Neural crest cell (in vitro differentiated cells): ENCODE results near the gene SLC22A4. TPM values are rescaled to one million over a fixed set of nuclear protein-coding genes. Genes with fewer than 3 reads are reported as not detected.

Experiments
- DNase-seq: peaks from one replicate; pipeline ENCODE4 v3.0.0; 2021; ENCODE audit warnings: low read depth, mixed read lengths, low spot score
- H3K27ac Mint-ChIP-seq: one replicate; pipeline ENCODE4 v1.8.0; 2021; ENCODE audit warnings: mild to moderate bottlenecking, mixed read lengths; ENCODE audit not compliant: unreplicated experiment
- H3K27me3 Mint-ChIP-seq: 2 replicates; pipeline ENCODE4 v1.8.0; 2021; ENCODE audit warnings: low read depth, mild to moderate bottlenecking, mixed read lengths
- H3K36me3 Mint-ChIP-seq: 2 replicates; pipeline ENCODE4 v1.8.0; 2021; ENCODE audit warnings: low read depth, mild to moderate bottlenecking, mixed read lengths
- H3K4me1 Mint-ChIP-seq: 2 replicates; pipeline ENCODE4 v1.8.0; 2021; ENCODE audit warnings: mixed read lengths
- H3K4me3 Mint-ChIP-seq: one replicate; pipeline ENCODE4 v1.8.0; 2021; ENCODE audit warnings: mild to moderate bottlenecking, mixed read lengths
- H3K9me3 Mint-ChIP-seq: 2 replicates; pipeline ENCODE4 v1.8.0; 2021; ENCODE audit warnings: mixed read lengths
- total RNA-seq: library from RNA; stranded (reverse); gene quantifications from 2 replicates; pipeline ENCODE4 v1.2.1, GENCODE V29; 2021
- TF ChIP-seq, protein P1 (sequence below): fragments of 200-600 bp; sonication (generic); conservative IDR thresholded peaks from 2 replicates; pipeline ENCODE4 v1.5.0; 2021; ENCODE audit warnings: antibody characterized with exemption, mild to moderate bottlenecking

Gene SLC22A4
- total RNA-seq, 1 donor from 2014 or later = 0.47 TPM

DNA sequence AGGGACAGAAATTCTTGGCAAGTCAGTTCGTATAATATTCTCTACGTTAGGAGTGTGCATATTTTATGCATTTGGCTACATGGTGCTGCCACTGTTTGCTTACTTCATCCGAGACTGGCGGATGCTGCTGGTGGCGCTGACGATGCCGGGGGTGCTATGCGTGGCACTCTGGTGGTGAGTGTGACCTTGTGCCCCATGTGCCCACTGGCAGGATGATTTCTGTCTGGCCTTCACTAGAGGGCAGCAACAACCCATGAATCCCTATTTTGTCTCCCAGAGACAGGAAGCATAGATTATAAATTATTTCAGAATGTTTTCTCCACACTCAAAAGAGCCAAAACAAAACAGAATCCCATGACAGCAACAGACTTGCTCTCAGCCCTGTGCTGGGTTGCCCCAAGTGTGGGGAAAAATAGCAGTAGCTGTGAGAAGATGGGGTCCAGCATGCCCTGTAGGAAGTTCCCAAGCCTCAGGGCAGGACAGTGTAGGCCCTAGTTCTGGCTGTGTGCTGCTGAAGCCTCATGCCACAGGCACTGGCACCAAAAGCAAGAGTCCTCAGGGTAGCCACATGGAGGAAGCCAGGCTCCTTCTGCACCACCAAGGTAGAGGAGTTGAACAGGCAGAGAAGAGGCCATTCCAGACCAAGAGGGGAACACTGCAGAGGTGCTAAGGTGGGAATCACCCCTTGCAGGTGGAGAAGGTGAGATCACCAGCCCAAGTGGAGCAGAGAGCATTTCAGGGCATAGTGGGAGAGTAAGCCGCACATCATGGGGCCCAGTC is 91.3 kb downstream of the SLC22A4 start:
- Mint-ChIP-seq H3K4me3 (no peak overlapping the region), H3K27ac (no peak overlapping the region), H3K27me3 (no peaks in the 10 kb centered on the region), H3K4me1 (no peaks in the 10 kb centered on the region), H3K36me3 (no peaks in the 10 kb centered on the region), H3K9me3 (no peaks in the 10 kb centered on the region)
- TF ChIP-seq, protein P1, sequence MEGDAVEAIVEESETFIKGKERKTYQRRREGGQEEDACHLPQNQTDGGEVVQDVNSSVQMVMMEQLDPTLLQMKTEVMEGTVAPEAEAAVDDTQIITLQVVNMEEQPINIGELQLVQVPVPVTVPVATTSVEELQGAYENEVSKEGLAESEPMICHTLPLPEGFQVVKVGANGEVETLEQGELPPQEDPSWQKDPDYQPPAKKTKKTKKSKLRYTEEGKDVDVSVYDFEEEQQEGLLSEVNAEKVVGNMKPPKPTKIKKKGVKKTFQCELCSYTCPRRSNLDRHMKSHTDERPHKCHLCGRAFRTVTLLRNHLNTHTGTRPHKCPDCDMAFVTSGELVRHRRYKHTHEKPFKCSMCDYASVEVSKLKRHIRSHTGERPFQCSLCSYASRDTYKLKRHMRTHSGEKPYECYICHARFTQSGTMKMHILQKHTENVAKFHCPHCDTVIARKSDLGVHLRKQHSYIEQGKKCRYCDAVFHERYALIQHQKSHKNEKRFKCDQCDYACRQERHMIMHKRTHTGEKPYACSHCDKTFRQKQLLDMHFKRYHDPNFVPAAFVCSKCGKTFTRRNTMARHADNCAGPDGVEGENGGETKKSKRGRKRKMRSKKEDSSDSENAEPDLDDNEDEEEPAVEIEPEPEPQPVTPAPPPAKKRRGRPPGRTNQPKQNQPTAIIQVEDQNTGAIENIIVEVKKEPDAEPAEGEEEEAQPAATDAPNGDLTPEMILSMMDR = peak; percentile 69
- DNase-seq = peak; percentile 21

DNA sequence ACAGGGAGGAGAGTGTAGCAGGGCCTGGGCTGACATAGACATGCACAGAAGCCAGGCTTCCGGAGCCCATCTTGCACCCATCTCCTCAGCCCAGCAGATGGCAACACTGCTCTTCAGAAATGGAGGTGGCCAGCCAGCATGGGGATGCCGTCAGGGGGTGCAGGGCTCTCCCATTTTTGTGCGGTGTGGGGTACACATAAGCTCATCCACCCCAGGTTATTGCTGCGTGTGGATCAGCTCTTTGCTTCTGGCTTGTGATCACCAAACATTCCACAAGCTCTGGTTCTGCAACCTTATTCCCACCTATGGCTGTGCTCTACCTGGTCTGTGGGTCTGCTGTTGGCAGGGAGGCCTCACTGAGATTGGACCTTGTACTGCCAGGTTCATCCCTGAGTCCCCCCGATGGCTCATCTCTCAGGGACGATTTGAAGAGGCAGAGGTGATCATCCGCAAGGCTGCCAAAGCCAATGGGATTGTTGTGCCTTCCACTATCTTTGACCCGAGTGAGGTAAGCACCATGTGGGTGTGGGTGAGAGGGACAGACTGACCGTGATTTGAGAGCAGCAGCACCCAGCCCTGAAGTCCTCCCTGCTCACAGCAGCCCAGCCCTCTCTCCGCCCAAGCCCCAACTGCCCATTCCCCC is 92.6 kb downstream of the SLC22A4 start:
- Mint-ChIP-seq H3K9me3 (no peaks in the 10 kb centered on the region), H3K4me1 (no peaks in the 10 kb centered on the region), H3K27me3 (no peaks in the 10 kb centered on the region), H3K36me3 (no peaks in the 10 kb centered on the region), H3K27ac (no peak overlapping the region), H3K4me3 (no peak overlapping the region)
- TF ChIP-seq, protein P1 = peak; percentile 75
- DNase-seq = peak; percentile 26

DNA sequence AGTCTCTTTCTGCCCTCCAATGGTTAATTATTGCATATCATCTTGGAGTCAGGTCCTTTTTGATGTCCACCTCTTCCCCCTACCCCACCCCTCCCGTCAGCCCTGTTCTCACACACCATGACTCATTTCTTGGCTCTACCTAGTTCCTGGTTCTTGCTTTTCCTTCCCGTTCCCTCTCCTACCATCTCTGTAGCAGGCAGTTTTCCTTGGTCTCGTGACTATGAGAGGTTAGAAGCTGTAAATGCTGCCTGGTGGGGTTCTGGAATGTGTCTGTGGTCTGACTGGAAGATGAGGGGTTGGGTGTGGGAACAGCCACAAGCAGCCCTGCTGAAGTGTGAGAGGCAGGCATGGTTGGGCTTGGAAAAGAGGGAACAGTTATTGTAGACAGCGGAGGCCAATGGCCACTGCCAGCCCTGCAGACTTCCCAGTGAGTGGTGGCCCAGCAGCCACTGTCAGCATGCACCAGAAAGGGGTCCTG is 93.5 kb downstream of the SLC22A4 start:
- no peak for DNase-seq
- TF ChIP-seq, protein P1 = no peak
- Mint-ChIP-seq H3K27me3 (no peaks in the 10 kb centered on the region), H3K4me3 (no peak overlapping the region), H3K4me1 (no peaks in the 10 kb centered on the region), H3K9me3 (no peaks in the 10 kb centered on the region), H3K36me3 (no peaks in the 10 kb centered on the region), H3K27ac (peak overlapping the region; percentile 79)

DNA sequence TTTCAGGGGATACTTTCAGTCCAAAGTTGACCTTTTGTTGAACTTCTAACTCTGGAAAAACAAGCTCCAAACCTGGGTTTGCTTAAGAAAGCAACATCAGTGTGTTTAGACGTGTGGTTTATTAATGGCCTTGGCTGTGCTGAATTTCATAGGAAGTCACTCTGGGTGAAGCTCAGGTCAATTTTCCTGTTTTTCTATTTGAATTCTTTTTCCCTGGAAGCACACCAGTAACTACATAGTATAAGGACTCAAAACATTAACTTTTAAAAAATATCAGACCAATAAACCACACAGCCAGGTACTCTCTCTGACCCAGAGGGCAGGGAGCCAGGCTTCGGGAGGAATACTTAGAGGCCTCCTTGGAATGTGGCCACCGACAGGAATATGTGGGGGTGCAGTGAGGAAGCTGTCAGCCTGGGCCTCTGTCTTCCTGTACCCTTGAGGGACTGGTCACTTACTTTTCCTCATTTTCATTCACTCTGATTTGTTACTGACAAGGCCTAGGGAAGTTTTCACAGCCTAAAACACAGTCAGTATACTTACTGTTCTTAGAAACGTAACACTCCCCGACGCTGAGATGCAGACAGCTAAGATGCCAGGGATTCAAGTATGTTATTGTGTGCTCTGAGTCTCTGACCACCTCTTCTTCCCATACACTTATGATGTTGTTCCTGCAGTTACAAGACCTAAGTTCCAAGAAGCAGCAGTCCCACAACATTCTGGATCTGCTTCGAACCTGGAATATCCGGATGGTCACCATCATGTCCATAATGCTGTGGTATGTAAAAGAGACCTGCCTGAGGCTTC is 94.3 kb downstream of the SLC22A4 start:
- Mint-ChIP-seq H3K4me1 (no peaks in the 10 kb centered on the region), H3K4me3 (no peak overlapping the region), H3K27ac (no peak overlapping the region)

DNA sequence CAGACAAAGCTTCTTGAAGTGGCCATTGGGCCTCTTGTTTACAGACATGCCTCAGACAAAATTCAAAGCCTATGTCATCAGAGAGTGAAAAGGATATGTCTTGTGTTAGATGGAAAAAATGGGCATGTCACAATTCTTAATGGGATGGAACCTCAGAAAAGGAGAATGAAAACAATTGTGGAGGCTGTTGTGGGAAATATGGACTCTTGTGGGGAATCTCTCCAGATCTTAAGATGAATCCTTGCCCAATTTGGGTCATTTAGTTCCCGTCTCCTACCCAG is 94.8 kb downstream of the SLC22A4 start:
- H3K4me1 Mint-ChIP-seq = no peaks in the 10 kb centered on the region

More for the DNA sequence above, 94.3 kb downstream of the SLC22A4 start:
- DNase-seq = no peak
- H3K27me3 Mint-ChIP-seq = no peaks in the 10 kb centered on the region
- no peaks in the 10 kb centered on the region for H3K9me3 Mint-ChIP-seq
- TF ChIP-seq, protein P1 = no peak
- no peaks in the 10 kb centered on the region for H3K36me3 Mint-ChIP-seq

More for the DNA sequence above, 94.8 kb downstream of the SLC22A4 start:
- no peaks in the 10 kb centered on the region for H3K36me3 Mint-ChIP-seq
- no peak for DNase-seq
- no peak overlapping the region for H3K27ac Mint-ChIP-seq
- H3K4me3 Mint-ChIP-seq = no peak overlapping the region
- no peaks in the 10 kb centered on the region for H3K27me3 Mint-ChIP-seq
- TF ChIP-seq, protein P1 = no peak
- no peaks in the 10 kb centered on the region for H3K9me3 Mint-ChIP-seq
